MM.1S (cell line): ENCODE data around the gene CDC40.

Experiments
- DNase-seq: peaks from one replicate; pipeline ENCODE4 v3.0.0-alpha.2; 2015
- H2AFZ ChIP-seq: fragments of 300-600 bp; sonication (generic); 2 replicates; pipeline ENCODE4 v1.6.0; 2016; ENCODE audit warnings: antibody characterized with exemption, low read length
- H3F3A ChIP-seq: fragments of 300-600 bp; sonication (generic); 2 replicates; pipeline ENCODE4 v1.6.1; 2016; ENCODE audit warnings: mild to moderate bottlenecking, antibody characterized with exemption, low read length, moderate library complexity, mixed read lengths; ENCODE audit not compliant: insufficient read depth
- H3K27ac ChIP-seq: fragments of 300-600 bp; sonication (generic); 2 replicates; pipeline ENCODE4 v1.5.1; 2016; ENCODE audit warnings: mild to moderate bottlenecking, low read length
- H3K27me3 ChIP-seq: fragments of 300-600 bp; sonication (generic); replicated peaks from 2 replicates; pipeline ENCODE4 v1.6.0; 2016; ENCODE audit warnings: low read length; ENCODE audit not compliant: insufficient read depth
- H3K36me3 ChIP-seq: fragments of 300-600 bp; sonication (generic); replicated peaks from 2 replicates; pipeline ENCODE4 v1.6.1; 2016; ENCODE audit warnings: mild to moderate bottlenecking, low read length, mixed read lengths; ENCODE audit not compliant: insufficient read depth
- H3K4me1 ChIP-seq: fragments of 300-600 bp; sonication (generic); 2 replicates; pipeline ENCODE4 v1.6.1; 2016; ENCODE audit warnings: low read length, mixed read lengths
- H3K4me2 ChIP-seq: fragments of 300-600 bp; sonication (generic); 2 replicates; pipeline ENCODE4 v1.6.0; 2016; ENCODE audit warnings: low read depth, low read length
- H3K4me3 ChIP-seq: fragments of 300-600 bp; sonication (generic); 2 replicates; pipeline ENCODE4 v1.5.1; 2016; ENCODE audit warnings: low read length, mixed read lengths
- H3K79me2 ChIP-seq: fragments of 300-600 bp; sonication (generic); 2 replicates; pipeline ENCODE4 v1.6.1; 2016; ENCODE audit warnings: mixed run types, low read length, mixed read lengths
- H3K9ac ChIP-seq: fragments of 300-600 bp; sonication (generic); 2 replicates; pipeline ENCODE4 v1.6.1; 2016; ENCODE audit warnings: low read length, mixed read lengths
- H3K9me2 ChIP-seq: fragments of 300-600 bp; sonication (generic); replicated peaks from 2 replicates; pipeline ENCODE4 v1.6.1; 2016; ENCODE audit warnings: mild to moderate bottlenecking, low read length, mixed read lengths; ENCODE audit not compliant: insufficient read depth
- H3K9me3 ChIP-seq: fragments of 300-600 bp; sonication (generic); replicated peaks from 2 replicates; pipeline ENCODE4 v1.6.1; 2016; ENCODE audit warnings: mild to moderate bottlenecking, low read length, mixed read lengths; ENCODE audit not compliant: insufficient read depth
- H4K20me1 ChIP-seq: fragments of 300-600 bp; sonication (generic); 2 replicates; pipeline ENCODE4 v1.6.1; 2016; ENCODE audit warnings: mild to moderate bottlenecking, low read length, moderate library complexity, mixed read lengths; ENCODE audit not compliant: insufficient read depth
- CTCF ChIP-seq: fragments of 300-600 bp; sonication (generic); IDR thresholded peaks from 2 replicates; pipeline ENCODE4 v1.5.1; 2016; ENCODE audit warnings: antibody characterized with exemption, low read length, mixed read lengths
- EZH2 ChIP-seq: fragments of 300-600 bp; sonication (generic); optimal IDR thresholded peaks from 2 replicates; pipeline ENCODE3; 2017; ENCODE audit warnings: low read depth, mild to moderate bottlenecking, antibody characterized with exemption, low read length, mixed read lengths
- EZH2phosphoT487 ChIP-seq: fragments of 300-600 bp; sonication (generic); IDR thresholded peaks from 2 replicates; pipeline ENCODE4 v1.6.1; 2018; ENCODE audit warnings: antibody characterized with exemption, low read length

CDC40 gene

GRCh38 chr6:110250838-110251237 lies 70.6 kb downstream of the CDC40 start:
- no peaks in the 10 kb centered on the region for H3K36me3 ChIP-seq
- H3K4me1 ChIP-seq, result no peaks in the 10 kb centered on the region
- H4K20me1 ChIP-seq, result no peaks in the 10 kb centered on the region; the same call in 1 of the 2 replicates
- no peak for DNase-seq
- no peak overlapping the region for H3K4me3 ChIP-seq
- H3K4me2 ChIP-seq, result no peak overlapping the region
- no peaks in the 10 kb centered on the region for H3K79me2 ChIP-seq
- no peak overlapping the region for H3K27ac ChIP-seq
- H3K9me2 ChIP-seq, result no peaks in the 10 kb centered on the region
- no peaks in the 10 kb centered on the region for H3K9me3 ChIP-seq
- TF ChIP-seq CTCF, result no peak
- no peak for TF ChIP-seq EZH2phosphoT487
- TF ChIP-seq EZH2, result no peak
- no peaks in the 10 kb centered on the region for H3K27me3 ChIP-seq
- no peak overlapping the region for H2AFZ ChIP-seq
- H3F3A ChIP-seq, result no peaks in the 10 kb centered on the region
- no peak overlapping the region for H3K9ac ChIP-seq

- no peak overlapping the region for H3K4me2 ChIP-seq
- no peaks in the 10 kb centered on the region for H3K9me3 ChIP-seq
- H3K4me3 ChIP-seq, result no peak overlapping the region
- no peaks in the 10 kb centered on the region for H3K9me2 ChIP-seq
- H2AFZ ChIP-seq, result no peak overlapping the region
- H4K20me1 ChIP-seq, result no peaks in the 10 kb centered on the region; the same call in 1 of the 2 replicates
- no peaks in the 10 kb centered on the region for H3K27me3 ChIP-seq
- H3K36me3 ChIP-seq, result no peaks in the 10 kb centered on the region
- no peak overlapping the region for H3K27ac ChIP-seq
- H3K9ac ChIP-seq, result no peak overlapping the region
- no peaks in the 10 kb centered on the region for H3F3A ChIP-seq
- no peaks in the 10 kb centered on the region for H3K4me1 ChIP-seq
- no peak for DNase-seq
- TF ChIP-seq EZH2 (no peak), CTCF (no peak), EZH2phosphoT487 (no peak)
- H3K79me2 ChIP-seq, result no peaks in the 10 kb centered on the region
These were observed 75.1 kb downstream of the CDC40 start for GRCh38 chr6:110255211-110255750.

- H3K9me3 ChIP-seq, result no peaks in the 10 kb centered on the region
- H3K9ac ChIP-seq, result no peak overlapping the region
- H3K27ac ChIP-seq, result no peak overlapping the region
- no peaks in the 10 kb centered on the region for H3F3A ChIP-seq
- no peak overlapping the region for H2AFZ ChIP-seq
- H3K4me3 ChIP-seq, result no peak overlapping the region
- H3K79me2 ChIP-seq, result no peaks in the 10 kb centered on the region
- no peaks in the 10 kb centered on the region; the same call in 1 of the 2 replicates for H4K20me1 ChIP-seq
- H3K9me2 ChIP-seq, result no peaks in the 10 kb centered on the region
- no peak overlapping the region for H3K4me2 ChIP-seq
- no peak for DNase-seq
- no peaks in the 10 kb centered on the region for H3K27me3 ChIP-seq
- no peaks in the 10 kb centered on the region for H3K4me1 ChIP-seq
- H3K36me3 ChIP-seq, result no peaks in the 10 kb centered on the region
- no peak for TF ChIP-seq EZH2
- TF ChIP-seq CTCF, result no peak
- TF ChIP-seq EZH2phosphoT487, result no peak
These were observed 76.1 kb downstream of the CDC40 start for GRCh38 chr6:110256366-110256765.
